Measurements from ENCODE around the gene EPM2AIP1.

DNA sequence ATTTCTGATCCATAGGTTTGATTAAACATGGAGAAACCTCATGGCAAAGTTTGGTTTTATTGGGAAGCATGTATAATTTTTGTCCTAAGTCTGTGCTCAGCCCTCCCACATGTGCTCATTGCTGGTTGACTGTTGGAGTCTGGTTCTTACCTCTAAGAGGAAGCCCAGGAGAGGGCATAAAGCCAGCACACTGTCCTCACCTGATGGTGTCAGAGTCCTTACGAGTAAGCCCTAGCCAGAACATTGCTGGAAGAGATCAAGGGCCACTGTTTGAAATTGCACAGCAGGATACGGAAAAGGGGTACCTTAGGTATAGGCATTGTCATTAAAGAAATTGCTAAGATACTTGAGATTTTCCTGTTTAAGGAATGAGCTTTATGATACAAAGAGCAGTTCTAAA lies 21.7 kb upstream of the EPM2AIP1 start:
- no peak for TF ChIP-seq EZH2phosphoT487 (IDR thresholded peaks at IDR 0.05; ENCODE audit: borderline replicate concordance, low read depth)
- no peak for TF ChIP-seq CHD2 (IDR thresholded peaks at IDR 0.05; ENCODE audit: low read length, partially characterized antibody)
- TF ChIP-seq RXRA (IDR thresholded peaks at IDR 0.05; ENCODE audit: borderline replicate concordance, low read depth), result no peak
- no peak for TF ChIP-seq SMC3 (IDR thresholded peaks at IDR 0.05; ENCODE audit: low read depth, low read length)
- TF ChIP-seq, protein P1, sequence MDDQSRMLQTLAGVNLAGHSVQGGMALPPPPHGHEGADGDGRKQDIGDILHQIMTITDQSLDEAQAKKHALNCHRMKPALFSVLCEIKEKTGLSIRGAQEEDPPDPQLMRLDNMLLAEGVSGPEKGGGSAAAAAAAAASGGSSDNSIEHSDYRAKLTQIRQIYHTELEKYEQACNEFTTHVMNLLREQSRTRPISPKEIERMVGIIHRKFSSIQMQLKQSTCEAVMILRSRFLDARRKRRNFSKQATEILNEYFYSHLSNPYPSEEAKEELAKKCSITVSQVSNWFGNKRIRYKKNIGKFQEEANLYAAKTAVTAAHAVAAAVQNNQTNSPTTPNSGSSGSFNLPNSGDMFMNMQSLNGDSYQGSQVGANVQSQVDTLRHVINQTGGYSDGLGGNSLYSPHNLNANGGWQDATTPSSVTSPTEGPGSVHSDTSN (IDR thresholded peaks at IDR 0.05), result no peak
- TF ChIP-seq SIN3A (IDR thresholded peaks at IDR 0.05; ENCODE audit: borderline replicate concordance, low read depth, low read length), result no peak

All from SK-N-SH (cell line).